Liver (tissue), 9 donors: ENCODE data around the gene NHLRC2. TPM values are rescaled to one million over a fixed set of nuclear protein-coding genes. Genes with fewer than 3 reads are reported as not detected.

Experiments used
- DNase-seq: peaks from one replicate; pipeline ENCODE4 v3.0.0-alpha.2; 2017; ENCODE audit warnings: low spot score
- H3K27ac ChIP-seq, 2 donors: one replicate each; pipeline ENCODE4 v1.7.0; 2013; ENCODE audit warnings: inconsistent platforms in 2 of 2, low read length in 2 of 2, control low read depth in 1 of 2, low read depth in 1 of 2, mild to moderate bottlenecking in 1 of 2
- H3K27me3 ChIP-seq, 4 donors: one replicate each; pipeline versions ENCODE4 v1.6.1 to v1.7.0; 2013; ENCODE audit warnings: low read length in 3 of 4, inconsistent platforms in 1 of 4, mild to moderate bottlenecking in 1 of 4, moderate library complexity in 1 of 4; ENCODE audit not compliant: control insufficient read depth in 4 of 4, insufficient read depth in 4 of 4
- H3K36me3 ChIP-seq, 4 donors: one replicate each; pipeline versions ENCODE4 v1.6.1 to v1.7.0; 2013; ENCODE audit warnings: low read length in 3 of 4, mild to moderate bottlenecking in 3 of 4, low read depth in 1 of 4, moderate library complexity in 1 of 4; ENCODE audit not compliant: control insufficient read depth in 4 of 4, insufficient read depth in 3 of 4
- H3K4me1 ChIP-seq, 4 donors: one replicate each; pipeline versions ENCODE4 v1.6.1 to v1.7.0; 2013; ENCODE audit warnings: low read length in 3 of 4, mild to moderate bottlenecking in 3 of 4, moderate library complexity in 1 of 4; ENCODE audit not compliant: control insufficient read depth in 4 of 4, insufficient read depth in 4 of 4
- H3K4me3 ChIP-seq, 3 donors: one replicate each; pipeline versions ENCODE4 v1.6.1 to v1.7.0; 2013; ENCODE audit warnings: low read length in 3 of 3, control low read depth in 1 of 3, low read depth in 1 of 3, mild to moderate bottlenecking in 1 of 3
- H3K9ac ChIP-seq, 2 donors: one replicate each; pipeline ENCODE4 v1.7.0; 2013; ENCODE audit warnings: low read length in 2 of 2, mild to moderate bottlenecking in 2 of 2, moderate library complexity in 2 of 2, control low read depth in 1 of 2, low read depth in 1 of 2
- H3K9me3 ChIP-seq, 4 donors: one replicate each; pipeline versions ENCODE4 v1.6.1 to v1.7.0; 2013; ENCODE audit warnings: low read length in 3 of 4; ENCODE audit not compliant: control insufficient read depth in 4 of 4
- ATF3 ChIP-seq: IDR thresholded peaks from 2 replicates; pipeline ENCODE4 v1.6.1; 2016; ENCODE audit warnings: antibody characterized with exemption
- FOXA1 ChIP-seq: IDR thresholded peaks from 2 replicates; pipeline ENCODE4 v1.6.1; 2016; ENCODE audit warnings: antibody characterized with exemption
- GABPA ChIP-seq, 2 donors: IDR thresholded peaks in 1 of 2; conservative IDR thresholded peaks in 1 of 2; 2 replicates each; pipeline ENCODE4 v1.6.1; 2016; ENCODE audit warnings: antibody characterized with exemption in 2 of 2, mild to moderate bottlenecking in 1 of 2, moderate library complexity in 1 of 2
- HNF4G ChIP-seq: IDR thresholded peaks from 2 replicates; pipeline ENCODE4 v1.6.1; 2016; ENCODE audit warnings: antibody characterized with exemption
- MAX ChIP-seq: IDR thresholded peaks from 2 replicates; pipeline ENCODE4 v1.6.1; 2016; ENCODE audit warnings: antibody characterized with exemption
- NR2F2 ChIP-seq: IDR thresholded peaks from 2 replicates; pipeline ENCODE4 v1.6.1; 2016; ENCODE audit warnings: antibody characterized with exemption
- RAD21 ChIP-seq, 2 donors: IDR thresholded peaks; 2 replicates each; pipeline ENCODE4 v1.6.1; 2016; ENCODE audit warnings: antibody characterized with exemption in 2 of 2, mild to moderate bottlenecking in 2 of 2
- RXRA ChIP-seq, 2 donors: IDR thresholded peaks; 2 replicates each; pipeline ENCODE4 v1.6.1; 2017 to 2018; ENCODE audit warnings: antibody characterized with exemption in 2 of 2, mild to moderate bottlenecking in 1 of 2
- SP1 ChIP-seq: IDR thresholded peaks from 2 replicates; pipeline ENCODE4 v1.6.1; 2018; ENCODE audit warnings: antibody characterized with exemption, mild to moderate bottlenecking
- TAF1 ChIP-seq: conservative IDR thresholded peaks from 2 replicates; pipeline ENCODE4 v1.6.1; 2016; ENCODE audit warnings: antibody characterized with exemption, mild to moderate bottlenecking
- YY1 ChIP-seq: IDR thresholded peaks from 2 replicates; pipeline ENCODE4 v1.6.1; 2016; ENCODE audit warnings: antibody characterized with exemption, mild to moderate bottlenecking
- WGBS: extraction: QIAGEN DNeasy Blood & Tissue Kit; methylation state at CpG from one replicate; pipeline ENCODE4 v1.1.7; 2013; 5-methylcytosine and 5-hydroxymethylcytosine counted together
- polyA plus RNA-seq, 2 donors: library from polyadenylated mRNA; stranded (reverse) in 1 of 2; unstranded in 1 of 2; fragments of 200-250 nt in 1 of 2; fragments of >200 nt in 1 of 2; fragmentation: Nextera tagmentation in 1 of 2; extraction: Ambion mirVana in 1 of 2; gene quantifications; one replicate each; pipeline versions ENCODE4 v1.2.1 to v1.2.3, GENCODE V29; 2013 to 2015
- total RNA-seq, 2 donors: library from RNA; depleted of rRNA; stranded (reverse); fragments of >200 nt; gene quantifications; one replicate each; pipeline ENCODE4 v1.2.3, GENCODE V29; 2014
- TF ChIP-seq, protein P1 (sequence below): IDR thresholded peaks from 2 replicates; pipeline ENCODE4 v1.6.1; 2016; ENCODE audit warnings: antibody characterized with exemption, mild to moderate bottlenecking
- TF ChIP-seq, protein P2 (sequence below): IDR thresholded peaks from 2 replicates; pipeline ENCODE4 v1.6.1; 2016; ENCODE audit warnings: antibody characterized with exemption
- donor health status: healthy.
- donor health status: healthy.
- donor health status: healthy.
- donor health status: healthy.
- donor health status: healthy.

The NHLRC2 gene
- total and polyA plus RNA-seq, 4 donors: 2.3 to 14.2 (median 7.4) TPM

- TF ChIP-seq NR2F2 (no peak), FOXA1 (no peak), GABPA (IDR thresholded peaks at IDR 0.05 in 1 of 2, conservative IDR thresholded peaks at IDR 0.05 in 1 of 2) (no peak), RXRA (IDR thresholded peaks at IDR 0.05) (no peak), ATF3 (no peak), HNF4G (no peak), TAF1 (no peak), SP1 (no peak), YY1 (no peak), MAX (no peak)
- TF ChIP-seq, protein P1, sequence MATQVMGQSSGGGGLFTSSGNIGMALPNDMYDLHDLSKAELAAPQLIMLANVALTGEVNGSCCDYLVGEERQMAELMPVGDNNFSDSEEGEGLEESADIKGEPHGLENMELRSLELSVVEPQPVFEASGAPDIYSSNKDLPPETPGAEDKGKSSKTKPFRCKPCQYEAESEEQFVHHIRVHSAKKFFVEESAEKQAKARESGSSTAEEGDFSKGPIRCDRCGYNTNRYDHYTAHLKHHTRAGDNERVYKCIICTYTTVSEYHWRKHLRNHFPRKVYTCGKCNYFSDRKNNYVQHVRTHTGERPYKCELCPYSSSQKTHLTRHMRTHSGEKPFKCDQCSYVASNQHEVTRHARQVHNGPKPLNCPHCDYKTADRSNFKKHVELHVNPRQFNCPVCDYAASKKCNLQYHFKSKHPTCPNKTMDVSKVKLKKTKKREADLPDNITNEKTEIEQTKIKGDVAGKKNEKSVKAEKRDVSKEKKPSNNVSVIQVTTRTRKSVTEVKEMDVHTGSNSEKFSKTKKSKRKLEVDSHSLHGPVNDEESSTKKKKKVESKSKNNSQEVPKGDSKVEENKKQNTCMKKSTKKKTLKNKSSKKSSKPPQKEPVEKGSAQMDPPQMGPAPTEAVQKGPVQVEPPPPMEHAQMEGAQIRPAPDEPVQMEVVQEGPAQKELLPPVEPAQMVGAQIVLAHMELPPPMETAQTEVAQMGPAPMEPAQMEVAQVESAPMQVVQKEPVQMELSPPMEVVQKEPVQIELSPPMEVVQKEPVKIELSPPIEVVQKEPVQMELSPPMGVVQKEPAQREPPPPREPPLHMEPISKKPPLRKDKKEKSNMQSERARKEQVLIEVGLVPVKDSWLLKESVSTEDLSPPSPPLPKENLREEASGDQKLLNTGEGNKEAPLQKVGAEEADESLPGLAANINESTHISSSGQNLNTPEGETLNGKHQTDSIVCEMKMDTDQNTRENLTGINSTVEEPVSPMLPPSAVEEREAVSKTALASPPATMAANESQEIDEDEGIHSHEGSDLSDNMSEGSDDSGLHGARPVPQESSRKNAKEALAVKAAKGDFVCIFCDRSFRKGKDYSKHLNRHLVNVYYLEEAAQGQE: no peak
- TF ChIP-seq, protein P2, sequence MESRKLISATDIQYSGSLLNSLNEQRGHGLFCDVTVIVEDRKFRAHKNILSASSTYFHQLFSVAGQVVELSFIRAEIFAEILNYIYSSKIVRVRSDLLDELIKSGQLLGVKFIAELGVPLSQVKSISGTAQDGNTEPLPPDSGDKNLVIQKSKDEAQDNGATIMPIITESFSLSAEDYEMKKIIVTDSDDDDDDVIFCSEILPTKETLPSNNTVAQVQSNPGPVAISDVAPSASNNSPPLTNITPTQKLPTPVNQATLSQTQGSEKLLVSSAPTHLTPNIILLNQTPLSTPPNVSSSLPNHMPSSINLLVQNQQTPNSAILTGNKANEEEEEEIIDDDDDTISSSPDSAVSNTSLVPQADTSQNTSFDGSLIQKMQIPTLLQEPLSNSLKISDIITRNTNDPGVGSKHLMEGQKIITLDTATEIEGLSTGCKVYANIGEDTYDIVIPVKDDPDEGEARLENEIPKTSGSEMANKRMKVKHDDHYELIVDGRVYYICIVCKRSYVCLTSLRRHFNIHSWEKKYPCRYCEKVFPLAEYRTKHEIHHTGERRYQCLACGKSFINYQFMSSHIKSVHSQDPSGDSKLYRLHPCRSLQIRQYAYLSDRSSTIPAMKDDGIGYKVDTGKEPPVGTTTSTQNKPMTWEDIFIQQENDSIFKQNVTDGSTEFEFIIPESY: no peak
- Histone ChIP-seq H3K4me3 (no peak overlapping the region), H3K36me3 (peaks cover 6 to 35% (median 24%) of the 10 kb centered on the region in 4 donors), H3K27me3 (no peaks in the 10 kb centered on the region), H3K4me1 (no peaks in the 10 kb centered on the region), H3K9me3 (no peaks in the 10 kb centered on the region), H3K9ac (no peak overlapping the region), H3K27ac (no peak overlapping the region)
- no peak for DNase-seq
- WGBS: 97% methylated on average over 2 of the region's 2 CpGs
Observed at GRCh38 chr10:113899952-113900598, 45.6 kb downstream of the NHLRC2 start.

DNA sequence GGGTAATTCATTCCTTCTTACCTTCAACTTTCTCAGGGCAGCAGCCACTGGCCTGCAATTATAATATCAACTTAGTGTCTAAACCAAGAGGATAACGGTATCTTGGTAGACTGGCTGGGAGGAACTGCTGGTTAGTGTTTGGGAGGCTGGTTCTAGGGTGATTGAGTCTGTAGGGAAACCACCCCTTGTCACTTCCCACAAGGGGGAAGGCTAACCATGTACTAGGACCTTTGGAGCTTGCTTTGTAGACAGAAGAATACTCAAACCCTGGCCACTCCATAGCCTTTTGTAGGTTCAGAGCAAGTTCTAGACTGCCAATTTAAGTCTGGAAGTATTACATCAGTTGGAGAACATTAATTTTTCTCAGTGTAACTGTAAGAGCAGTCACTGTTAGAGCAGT, 51.3 kb downstream of the NHLRC2 start:
- H3K9me3 ChIP-seq: no peaks in the 10 kb centered on the region
- H3K36me3 ChIP-seq: peaks cover 6 to 51% (median 34%) of the 10 kb centered on the region in 4 donors
- no peak overlapping the region for H3K27ac ChIP-seq
- no peak overlapping the region for H3K4me3 ChIP-seq
- TF ChIP-seq FOXA1 (no peak), RAD21 (IDR thresholded peaks at IDR 0.05) (peak in 1 of 2 donors; percentile 26)
- DNase-seq: no peak
- peaks cover 0 to 4% (median 0%) of the 10 kb centered on the region in 4 donors for H3K4me1 ChIP-seq
- no peaks in the 10 kb centered on the region for H3K27me3 ChIP-seq
- no peak overlapping the region for H3K9ac ChIP-seq
- 96% methylated on average over 1 of the region's 1 CpG for WGBS
